B cell (primary cell): Measurements from ENCODE around the gene LRRD1. TPM values are rescaled to one million over a fixed set of nuclear protein-coding genes. Genes with fewer than 3 reads are reported as not detected.

ENCODE experiments used
- ATAC-seq: fragments of 200-7000 bp; cut with Tn5 transposase; one replicate; pipeline ENCODE4 v1.10.0; 2021; ENCODE audit warnings: low read depth, mild to moderate bottlenecking, moderate number of reproducible peaks, moderate library complexity
- CTCF ChIA-PET: fragments of 350-600 bp; sonication (Branson Sonifier 250); formaldehyde crosslinking; loops from one replicate; lab custom pipeline; 2021; ENCODE audit warnings: antibody characterized with exemption, inconsistent platforms; lab: Charles Lee
- POLR2A ChIA-PET: fragments of 350-600 bp; sonication (Branson Sonifier 250); formaldehyde crosslinking; loops from one replicate; lab custom pipeline; 2021; ENCODE audit warnings: antibody characterized with exemption; lab: Charles Lee
- DNase-seq: peaks from one replicate; pipeline ENCODE4 v3.0.0; 2013
- H2AFZ ChIP-seq: 2 replicates; pipeline ENCODE4 v1.6.1; 2012; ENCODE audit warnings: mild to moderate bottlenecking, low read depth, low read length; ENCODE audit not compliant: insufficient read depth, poor library complexity, severe bottlenecking
- H3K27ac ChIP-seq, 2 donors: 1 replicate in 1 of 2; 2 replicates in 1 of 2; pipeline ENCODE4 v1.5.1; 2012 to 2013; ENCODE audit warnings: low read length in 2 of 2, mild to moderate bottlenecking in 2 of 2, moderate library complexity in 1 of 2
- H3K27me3 ChIP-seq, 4 experiments: fragments of 200-600 bp in 1 of 4; sonication (generic) in 1 of 4; replicated peaks in 1 of 4; 1 replicate in 2 of 4; 2 replicates in 2 of 4; pipeline versions ENCODE4 v1.6.1 to v1.7.0; 2013 to 2016; ENCODE audit warnings: low read length in 3 of 4, mild to moderate bottlenecking in 2 of 4, mixed read lengths in 1 of 4, moderate library complexity in 1 of 4; ENCODE audit not compliant: insufficient read depth in 4 of 4, control insufficient read depth in 3 of 4; ENCODE audit errors: control extremely low read depth in 1 of 4
- H3K36me3 ChIP-seq, 2 experiments: replicated peaks in 1 of 2; 1 replicate in 1 of 2; 2 replicates in 1 of 2; pipeline versions ENCODE4 v1.6.1 to v1.7.1; 2013; ENCODE audit warnings: low read length in 1 of 2; ENCODE audit not compliant: insufficient read depth in 2 of 2, control insufficient read depth in 1 of 2; ENCODE audit errors: control extremely low read depth in 1 of 2, extremely low read depth in 1 of 2
- H3K4me1 ChIP-seq, 2 donors: fragments of 200-600 bp in 1 of 2; sonication (generic) in 1 of 2; 1 replicate in 1 of 2; 2 replicates in 1 of 2; pipeline versions ENCODE4 v1.5.1 to v1.6.1; 2013 to 2017; ENCODE audit warnings: low read length in 2 of 2; ENCODE audit not compliant: control insufficient read depth in 2 of 2, insufficient read depth in 2 of 2
- H3K4me2 ChIP-seq: replicated peaks from 2 replicates; pipeline ENCODE3; 2012; ENCODE audit warnings: mild to moderate bottlenecking, low read depth, low read length; ENCODE audit not compliant: poor library complexity, severe bottlenecking
- H3K4me3 ChIP-seq, 5 experiments: fragments of 200-600 bp in 1 of 5; sonication (generic) in 1 of 5; 1 replicate in 3 of 5; 2 replicates in 2 of 5; pipeline versions ENCODE4 v1.5.1 to v1.7.0; 2011 to 2016; ENCODE audit warnings: low read length in 4 of 5, mild to moderate bottlenecking in 4 of 5, low read depth in 2 of 5, control low read depth in 1 of 5, moderate library complexity in 1 of 5; ENCODE audit not compliant: insufficient read depth in 1 of 5; ENCODE audit errors: control extremely low read depth in 1 of 5, extremely low read depth in 1 of 5
- H3K79me2 ChIP-seq: fragments of 200-600 bp; sonication (generic); one replicate; pipeline ENCODE4 v1.6.0; 2016; ENCODE audit warnings: low read length; ENCODE audit not compliant: control insufficient read depth, insufficient read depth
- H3K9ac ChIP-seq: fragments of 200-600 bp; sonication (generic); 2 replicates; pipeline ENCODE4 v1.6.1; 2017; ENCODE audit warnings: mild to moderate bottlenecking, low read length, moderate library complexity
- H3K9me3 ChIP-seq, 3 donors: one replicate each; pipeline versions ENCODE4 v1.6.1 to v1.7.1; 2013; ENCODE audit warnings: low read length in 2 of 3; ENCODE audit not compliant: control insufficient read depth in 2 of 3, insufficient read depth in 1 of 3; ENCODE audit errors: control extremely low read depth in 1 of 3
- H4K20me1 ChIP-seq: 2 replicates; pipeline ENCODE4 v1.6.0; 2012; ENCODE audit warnings: mild to moderate bottlenecking, low read length; ENCODE audit not compliant: insufficient read depth, control insufficient read depth, poor library complexity, severe bottlenecking
- H3K27ac Mint-ChIP-seq: one replicate; pipeline ENCODE4 v1.8.0; 2021; ENCODE audit warnings: mixed read lengths
- H3K27me3 Mint-ChIP-seq: one replicate; pipeline ENCODE4 v1.8.0; 2021; ENCODE audit warnings: mixed read lengths
- H3K4me1 Mint-ChIP-seq: one replicate; pipeline ENCODE4 v1.8.0; 2021; ENCODE audit warnings: mixed read lengths
- H3K4me3 Mint-ChIP-seq: one replicate; pipeline ENCODE4 v1.8.0; 2021; ENCODE audit warnings: mixed read lengths
- H3K9me3 Mint-ChIP-seq: one replicate; pipeline ENCODE4 v1.8.0; 2022; ENCODE audit warnings: mixed read lengths; ENCODE audit not compliant: insufficient read depth
- EZH2 ChIP-seq: IDR thresholded peaks from 2 replicates; pipeline ENCODE4 v1.6.1; 2012; ENCODE audit warnings: borderline replicate concordance, low read depth, mild to moderate bottlenecking, moderate library complexity, low read length; ENCODE audit not compliant: insufficient read depth, poor library complexity, severe bottlenecking
- WGBS: methylation state at CpG from one replicate; pipeline ENCODE4 v1.1.5; 2013; ENCODE audit warnings: missing lambda C conversion rate; ENCODE audit not compliant: insufficient coverage; 5-methylcytosine and 5-hydroxymethylcytosine counted together
- intact Hi-C: fragments of 100-400 bp; cut with micrococcal nuclease; formaldehyde crosslinking; loops from one replicate; pipeline ENCODE4 v1.10.0; 2022
- polyA plus RNA-seq: library from polyadenylated mRNA; depleted of rRNA; stranded (reverse); fragments of >200 nt; gene quantifications from 2 replicates; pipeline ENCODE4 v1.2.3, GENCODE V29; 2012
- total RNA-seq, 2 donors: library from RNA; stranded (reverse); fragments of 120-200 nt in 1 of 2; gene quantifications; 1 replicate in 1 of 2; 2 replicates in 1 of 2; pipeline versions ENCODE4 v1.2.3 to v1.2.4, GENCODE V29; 2013 to 2022
- TF ChIP-seq, protein P1 (sequence below): fragments of 200-600 bp; IDR thresholded peaks from one replicate; pipeline ENCODE4 v1.8.0; 2022; ENCODE audit warnings: antibody characterized with exemption, mild to moderate bottlenecking

LRRD1 gene
- total and polyA plus RNA-seq, 2 donors (not counting 1 experiment from before 2014, with no cell fraction given), result 0.03 to 0.17 TPM

- H3K4me1 Mint-ChIP-seq, result no peaks in the 10 kb centered on the region
- POLR2A ChIA-PET, result no interaction called here
- Histone ChIP-seq H3K27me3 (peaks cover 0 to 2% (median 0%) of the 10 kb centered on the region in 4 experiments), H4K20me1 (no peaks in the 10 kb centered on the region), H3K27ac (no peak overlapping the region), H3K79me2 (no peaks in the 10 kb centered on the region), H3K4me1 (no peaks in the 10 kb centered on the region), H3K36me3 (no peaks in the 10 kb centered on the region), H3K4me3 (no peak overlapping the region), H3K4me2 (no peak overlapping the region), H2AFZ (no peak overlapping the region), H3K9me3 (no peaks in the 10 kb centered on the region), H3K9ac (no peak overlapping the region)
- intact Hi-C loops, result no loop called here
- DNase-seq (no peak), ATAC-seq (no peak)
- CTCF ChIA-PET, result interaction anchor here (0.6 kb wide), 1 partner anchor 12 kb away, joined by 4 read pairs; no protein-coding TSS in a partner anchor
- H3K27me3 Mint-ChIP-seq, result peaks cover 9% of the 10 kb centered on the region
- H3K9me3 Mint-ChIP-seq, result no peaks in the 10 kb centered on the region
- TF ChIP-seq, protein P1, sequence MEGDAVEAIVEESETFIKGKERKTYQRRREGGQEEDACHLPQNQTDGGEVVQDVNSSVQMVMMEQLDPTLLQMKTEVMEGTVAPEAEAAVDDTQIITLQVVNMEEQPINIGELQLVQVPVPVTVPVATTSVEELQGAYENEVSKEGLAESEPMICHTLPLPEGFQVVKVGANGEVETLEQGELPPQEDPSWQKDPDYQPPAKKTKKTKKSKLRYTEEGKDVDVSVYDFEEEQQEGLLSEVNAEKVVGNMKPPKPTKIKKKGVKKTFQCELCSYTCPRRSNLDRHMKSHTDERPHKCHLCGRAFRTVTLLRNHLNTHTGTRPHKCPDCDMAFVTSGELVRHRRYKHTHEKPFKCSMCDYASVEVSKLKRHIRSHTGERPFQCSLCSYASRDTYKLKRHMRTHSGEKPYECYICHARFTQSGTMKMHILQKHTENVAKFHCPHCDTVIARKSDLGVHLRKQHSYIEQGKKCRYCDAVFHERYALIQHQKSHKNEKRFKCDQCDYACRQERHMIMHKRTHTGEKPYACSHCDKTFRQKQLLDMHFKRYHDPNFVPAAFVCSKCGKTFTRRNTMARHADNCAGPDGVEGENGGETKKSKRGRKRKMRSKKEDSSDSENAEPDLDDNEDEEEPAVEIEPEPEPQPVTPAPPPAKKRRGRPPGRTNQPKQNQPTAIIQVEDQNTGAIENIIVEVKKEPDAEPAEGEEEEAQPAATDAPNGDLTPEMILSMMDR, result no peak
- TF ChIP-seq EZH2, result no peak
- no peak overlapping the region for H3K4me3 Mint-ChIP-seq
- no peak overlapping the region for H3K27ac Mint-ChIP-seq
Observed at GRCh38 chr7:92156990-92157389, 22.0 kb downstream of the LRRD1 start.

DNA sequence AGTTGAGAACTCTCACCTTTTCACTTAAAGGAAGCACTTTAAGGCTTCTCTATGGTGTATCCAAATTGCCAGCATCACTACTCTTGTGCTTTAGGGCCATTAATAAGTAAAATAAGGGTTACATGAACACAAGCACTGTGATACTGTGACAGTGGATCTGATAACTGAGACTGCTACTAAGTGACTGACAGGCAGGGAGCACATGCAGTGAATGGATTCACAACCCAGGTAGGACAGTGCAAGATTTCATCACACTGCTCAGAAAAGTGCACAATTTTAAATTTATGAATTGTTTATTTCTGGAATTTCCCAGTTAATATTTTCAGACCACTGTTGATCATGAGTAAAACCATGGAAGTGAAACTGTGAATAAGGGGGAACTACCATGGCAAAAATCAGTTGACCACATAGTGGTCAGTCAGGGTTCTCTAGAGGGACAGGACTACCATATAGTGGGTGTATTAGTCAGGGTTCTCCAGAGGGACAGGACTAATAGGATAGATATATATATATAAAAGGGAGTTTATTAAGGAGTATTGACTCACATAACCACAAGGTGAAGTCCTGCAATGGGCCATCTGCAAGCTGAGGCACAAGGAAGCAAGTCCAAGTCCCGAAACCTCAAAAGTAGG lies 23.7 kb downstream of the LRRD1 start:
- Mint-ChIP-seq H3K27me3 (peaks cover 5% of the 10 kb centered on the region), H3K9me3 (no peaks in the 10 kb centered on the region), H3K27ac (no peak overlapping the region), H3K4me1 (no peaks in the 10 kb centered on the region), H3K4me3 (no peak overlapping the region)
- intact Hi-C loops, result no loop called here
- peaks cover 0 to 2% (median 0%) of the 10 kb centered on the region in 4 experiments for H3K27me3 ChIP-seq
- H3K36me3 ChIP-seq, result no peaks in the 10 kb centered on the region
- POLR2A ChIA-PET, result no interaction called here
- 86% methylated on average over 1 of the region's 1 CpG for WGBS
- H2AFZ ChIP-seq, result no peak overlapping the region
- no peaks in the 10 kb centered on the region for H4K20me1 ChIP-seq
- no peak overlapping the region for H3K4me2 ChIP-seq
- DNase-seq (no peak), ATAC-seq (no peak)
- CTCF ChIA-PET, result no interaction called here
- H3K9ac ChIP-seq, result no peak overlapping the region
- no peak overlapping the region for H3K4me3 ChIP-seq
- no peaks in the 10 kb centered on the region for H3K79me2 ChIP-seq
- H3K27ac ChIP-seq, result no peak overlapping the region
- H3K9me3 ChIP-seq, result no peaks in the 10 kb centered on the region
- no peaks in the 10 kb centered on the region for H3K4me1 ChIP-seq
- TF ChIP-seq, protein P1, result no peak
- TF ChIP-seq EZH2, result no peak
